Measurements from ENCODE around the gene MCC.

The MCC gene

DNA sequence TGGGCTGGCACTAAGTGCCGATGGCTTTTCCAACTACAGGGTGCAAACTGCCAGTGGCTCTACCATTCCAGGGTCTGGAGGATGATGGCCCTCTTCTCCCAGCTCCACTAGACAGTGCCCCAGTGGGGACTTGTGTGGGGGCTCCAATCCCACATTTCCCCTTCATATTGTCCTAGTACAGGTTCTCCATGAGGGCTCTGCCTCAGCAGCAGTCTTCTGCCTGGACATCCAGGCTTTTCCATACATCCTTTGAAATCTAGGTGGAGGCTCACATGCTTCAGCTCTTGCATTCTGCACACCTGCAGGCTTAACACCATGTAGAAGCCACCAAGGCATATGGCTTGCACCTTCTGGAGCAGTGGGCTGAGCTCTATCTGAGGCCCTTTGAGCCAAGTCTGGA, 123.8 kb downstream of the MCC start:
- no peak for DNase-seq (ENCODE audit: low read depth)

DNA sequence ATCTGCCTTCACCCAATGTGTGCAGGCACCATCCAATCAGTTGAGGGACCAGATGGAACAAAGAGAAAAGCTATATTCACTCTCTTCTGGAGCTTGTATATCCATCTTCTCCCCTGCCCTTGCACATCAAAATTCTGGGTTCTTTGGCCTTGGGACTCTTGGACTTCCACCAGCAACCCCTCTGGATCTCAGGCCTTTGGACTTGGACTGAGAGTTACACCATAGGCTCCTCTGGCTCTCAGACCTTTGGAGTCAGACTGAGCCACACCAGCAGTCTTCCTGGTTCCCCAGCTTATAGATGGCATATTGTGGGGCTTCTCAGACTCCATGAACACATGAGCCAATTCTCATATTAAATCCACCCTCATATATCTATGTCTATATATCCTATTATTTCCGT, 126.6 kb downstream of the MCC start:
- DNase-seq (ENCODE audit: low read depth): no peak

DNA sequence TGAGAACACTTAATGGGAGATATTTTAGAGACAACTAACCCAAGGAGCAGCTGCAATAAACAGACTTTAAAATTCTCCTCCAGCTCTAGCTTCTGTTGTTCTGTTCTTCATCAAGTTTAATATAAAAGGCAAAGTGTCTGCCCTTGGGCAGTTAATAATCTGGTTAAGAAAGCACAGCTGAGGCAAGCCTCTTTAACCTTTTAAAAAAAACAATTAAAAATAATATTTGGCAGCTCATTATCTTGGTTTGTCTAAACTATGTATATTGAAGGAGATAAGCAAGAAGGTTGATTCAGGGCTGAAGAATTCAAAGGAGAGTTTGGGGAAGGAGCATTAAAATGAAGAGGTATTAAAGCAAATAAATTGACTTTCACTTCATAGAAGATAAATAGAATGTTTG, 128.8 kb downstream of the MCC start:
- no peak for DNase-seq (ENCODE audit: low read depth)

DNA sequence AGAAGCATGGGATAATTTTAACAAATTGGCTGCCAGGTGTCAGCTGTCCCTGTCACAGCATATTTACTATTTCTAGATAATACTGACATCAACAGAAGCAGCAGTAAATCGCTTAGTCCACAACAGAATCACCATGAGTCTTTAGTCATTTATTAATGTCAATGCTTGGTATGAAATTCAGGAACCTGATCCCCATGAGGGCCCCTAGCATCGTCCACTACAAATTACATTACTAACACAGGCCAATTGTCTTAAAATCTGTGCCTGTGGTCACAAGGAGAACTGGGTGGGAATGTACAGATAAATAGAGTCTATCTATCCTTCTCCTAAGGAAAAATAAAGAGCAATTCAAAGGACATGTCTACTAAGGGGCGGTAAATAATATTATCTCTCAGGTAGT, 129.6 kb downstream of the MCC start:
- no peak for DNase-seq (ENCODE audit: low read depth)

DNA sequence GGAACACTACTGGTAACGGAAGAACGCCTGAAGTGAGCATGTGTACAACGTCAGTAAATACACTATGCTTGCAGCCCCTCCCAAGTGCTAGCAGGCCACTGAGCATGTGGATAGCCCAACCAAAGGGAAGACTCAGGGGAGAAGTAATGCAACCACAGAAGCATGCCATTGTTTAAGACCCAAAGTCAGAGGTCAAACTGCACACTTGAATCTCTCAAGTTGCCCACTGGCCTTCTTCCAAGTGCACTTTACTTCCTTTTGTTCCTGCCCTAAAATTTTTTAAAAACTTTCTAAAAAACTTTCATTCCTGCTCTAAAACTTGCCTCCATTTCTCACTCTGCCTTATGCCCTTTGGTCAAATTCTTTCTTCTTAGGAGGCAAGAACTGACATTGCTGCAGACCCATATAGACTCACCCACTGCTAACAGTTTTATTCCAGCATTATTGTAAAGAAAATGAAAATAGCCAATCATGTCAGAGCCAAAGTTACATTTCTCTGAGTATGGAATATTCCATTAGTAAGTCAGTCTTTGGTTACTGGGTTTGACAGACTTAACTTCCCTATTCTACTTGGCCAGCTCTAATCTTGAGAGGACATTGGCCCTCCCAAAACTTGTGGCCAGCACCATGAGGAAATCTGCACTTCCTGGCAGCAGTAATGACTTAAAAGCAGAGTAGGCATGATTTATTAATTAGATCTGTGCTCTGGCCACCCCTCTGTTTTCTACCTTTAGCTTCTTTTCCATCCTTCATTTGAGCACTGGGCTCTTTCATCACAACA, 130.4 kb downstream of the MCC start:
- no peak for DNase-seq (ENCODE audit: low read depth)

DNA sequence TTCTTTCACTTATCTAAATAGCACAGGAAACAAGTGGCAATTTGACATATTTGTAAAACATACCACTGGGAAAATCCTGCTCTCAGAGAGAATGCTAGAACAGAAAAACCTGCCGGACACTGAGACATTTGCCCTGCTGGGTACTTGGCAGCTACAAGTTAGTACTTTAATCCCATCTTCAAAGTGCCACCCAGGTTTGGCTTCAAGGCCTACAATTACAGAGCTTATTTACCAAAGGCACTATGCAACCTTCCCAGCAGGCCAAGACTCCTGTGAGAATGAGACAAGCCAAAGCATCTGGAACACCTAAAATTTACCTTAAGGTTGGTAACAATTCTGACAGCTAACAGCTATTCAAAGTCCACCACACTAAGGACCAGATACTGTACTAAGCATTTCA, 131.8 kb downstream of the MCC start:
- no peak for DNase-seq (ENCODE audit: low read depth)

DNA sequence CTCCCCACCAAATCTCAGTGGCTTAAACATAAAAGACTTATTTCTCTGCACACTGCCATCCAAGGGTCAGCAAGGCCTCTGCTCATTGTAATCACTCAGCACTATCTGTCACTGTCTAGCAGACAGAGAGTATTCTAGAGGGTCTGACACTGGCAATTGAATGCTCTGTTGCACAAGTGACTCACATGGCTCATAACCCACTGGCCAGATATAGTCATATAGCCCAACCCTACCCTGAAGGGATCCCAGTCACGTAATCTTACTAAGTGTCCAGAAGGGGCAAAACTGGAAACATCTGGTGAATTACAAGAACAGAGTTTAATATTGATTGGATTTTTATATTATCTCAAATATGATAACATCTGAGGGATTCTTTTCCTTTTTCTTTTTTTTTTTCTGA, 134.2 kb downstream of the MCC start:
- no peak for DNase-seq (ENCODE audit: low read depth)

DNA sequence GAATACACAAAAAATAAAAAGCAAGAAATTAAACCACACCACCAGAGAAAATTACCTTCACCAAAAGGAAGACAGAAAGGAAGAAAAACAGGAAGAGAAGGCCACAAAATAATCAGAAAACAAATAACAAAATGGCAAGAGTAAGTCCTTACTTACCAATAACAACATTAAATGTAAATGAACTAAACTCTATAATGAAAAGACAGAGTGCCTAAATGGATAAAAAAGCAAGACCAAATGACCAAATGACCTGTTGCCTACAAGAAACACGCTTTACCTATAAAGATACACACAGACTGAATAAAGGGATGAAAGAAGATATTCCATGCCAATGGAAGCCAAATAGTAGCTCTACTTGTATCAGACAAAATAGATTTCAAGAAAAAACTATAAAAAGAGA, 140.7 kb downstream of the MCC start:
- DNase-seq (ENCODE audit: low read depth): no peak

DNA sequence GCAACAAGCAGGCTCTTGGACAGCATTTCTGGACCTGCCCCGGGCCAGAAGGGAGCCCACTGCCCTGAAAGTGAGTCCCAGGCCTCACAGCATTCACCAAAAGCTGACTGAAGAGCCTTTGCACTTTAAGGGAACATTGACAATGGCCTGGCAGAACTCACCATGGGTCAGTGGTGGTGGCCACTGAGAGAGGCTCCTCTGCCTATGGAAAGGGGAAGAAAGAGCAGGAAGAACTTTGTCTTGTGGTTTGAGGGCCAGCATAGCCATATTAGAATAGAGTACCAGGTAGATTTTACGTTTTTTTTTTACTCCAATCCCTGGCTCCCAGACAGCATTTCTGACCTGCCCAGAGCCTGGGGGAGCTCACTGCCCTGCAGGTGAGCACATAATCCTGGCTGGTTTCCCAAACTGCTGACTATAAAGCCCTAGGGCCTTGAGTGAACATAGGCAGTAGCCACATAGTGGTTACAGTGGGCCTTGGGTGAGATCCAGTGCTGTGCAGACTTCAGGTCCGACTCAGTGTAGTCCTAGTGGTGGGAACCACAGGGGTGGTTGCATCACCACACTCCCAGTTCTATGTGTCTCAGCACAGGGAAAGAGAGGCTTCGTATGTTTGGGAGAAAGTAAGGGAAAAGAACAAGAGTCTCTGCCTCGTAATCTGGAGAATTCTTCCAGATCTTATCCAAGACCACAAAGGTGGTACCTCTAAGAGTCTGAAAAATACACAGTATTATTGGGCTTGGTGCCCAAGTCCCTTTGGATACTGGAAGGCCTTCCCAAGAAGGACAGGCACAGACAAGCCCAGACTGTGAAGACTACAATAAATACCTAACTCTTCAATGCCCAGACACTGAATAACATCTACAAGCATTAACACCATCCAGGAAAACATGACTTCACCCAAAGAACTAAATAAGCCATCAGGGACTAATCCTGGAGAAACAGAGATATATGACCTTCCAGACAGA, 143.0 kb downstream of the MCC start:
- DNase-seq (ENCODE audit: low read depth): no peak

DNA sequence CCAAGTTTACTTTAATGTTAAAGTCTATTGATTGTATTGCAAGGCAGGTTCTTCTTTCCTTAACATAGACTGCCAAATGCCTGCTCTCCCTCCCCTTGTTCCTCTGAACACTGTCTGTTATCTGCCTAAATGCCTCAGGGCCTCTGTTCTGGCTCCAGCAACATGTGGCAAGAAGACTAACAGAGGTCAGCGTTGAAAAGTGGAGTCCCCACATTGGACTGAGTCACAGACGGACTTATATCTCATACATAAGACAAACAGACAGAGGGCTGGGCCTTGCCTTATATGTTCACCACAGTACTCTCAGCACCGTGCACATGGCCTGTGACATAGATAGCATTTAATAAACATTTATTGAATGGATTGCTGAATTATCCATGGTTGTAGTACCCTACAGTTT, 144.9 kb downstream of the MCC start:
- no peak for DNase-seq (ENCODE audit: low read depth)

DNA sequence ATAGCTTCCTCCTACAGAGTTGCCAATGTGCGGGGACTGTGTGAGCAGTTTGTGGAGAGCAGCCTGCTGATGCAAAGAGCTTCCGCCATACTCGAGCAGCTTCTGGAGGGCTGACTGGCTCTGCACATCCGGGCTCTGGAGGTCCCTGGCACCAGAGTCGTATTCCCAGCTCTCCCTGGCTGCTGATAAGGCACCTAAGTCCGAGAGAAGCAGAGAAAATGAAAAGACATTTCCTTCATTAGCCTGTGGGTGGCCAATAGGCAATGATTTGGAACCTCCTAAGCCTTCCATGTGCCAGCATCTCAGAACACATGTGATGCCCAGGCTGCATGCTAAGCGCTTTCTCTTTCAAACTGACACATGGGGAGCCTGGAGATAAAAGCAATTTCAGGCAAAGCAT, 147.7 kb downstream of the MCC start:
- no peak for DNase-seq (ENCODE audit: low read depth)

DNA sequence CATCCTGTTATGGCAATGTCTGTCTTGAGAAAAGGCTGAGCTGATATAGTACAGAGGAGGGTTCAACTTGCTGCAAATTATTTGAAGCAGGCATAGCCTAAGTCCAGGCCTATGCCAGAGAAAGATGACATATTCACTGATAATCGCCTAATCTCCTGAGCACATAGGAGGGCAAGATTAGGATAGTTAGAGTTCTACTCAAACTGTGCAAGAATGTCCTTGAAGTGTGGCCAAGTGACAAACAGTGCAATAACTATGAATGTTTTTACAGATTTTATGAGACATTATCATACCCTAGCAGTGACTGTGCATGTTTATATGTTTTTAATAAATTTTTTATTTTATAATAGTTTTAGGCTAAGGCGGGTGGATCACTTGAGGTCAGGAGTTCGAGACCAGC, 149.6 kb downstream of the MCC start:
- DNase-seq (ENCODE audit: low read depth): no peak

DNA sequence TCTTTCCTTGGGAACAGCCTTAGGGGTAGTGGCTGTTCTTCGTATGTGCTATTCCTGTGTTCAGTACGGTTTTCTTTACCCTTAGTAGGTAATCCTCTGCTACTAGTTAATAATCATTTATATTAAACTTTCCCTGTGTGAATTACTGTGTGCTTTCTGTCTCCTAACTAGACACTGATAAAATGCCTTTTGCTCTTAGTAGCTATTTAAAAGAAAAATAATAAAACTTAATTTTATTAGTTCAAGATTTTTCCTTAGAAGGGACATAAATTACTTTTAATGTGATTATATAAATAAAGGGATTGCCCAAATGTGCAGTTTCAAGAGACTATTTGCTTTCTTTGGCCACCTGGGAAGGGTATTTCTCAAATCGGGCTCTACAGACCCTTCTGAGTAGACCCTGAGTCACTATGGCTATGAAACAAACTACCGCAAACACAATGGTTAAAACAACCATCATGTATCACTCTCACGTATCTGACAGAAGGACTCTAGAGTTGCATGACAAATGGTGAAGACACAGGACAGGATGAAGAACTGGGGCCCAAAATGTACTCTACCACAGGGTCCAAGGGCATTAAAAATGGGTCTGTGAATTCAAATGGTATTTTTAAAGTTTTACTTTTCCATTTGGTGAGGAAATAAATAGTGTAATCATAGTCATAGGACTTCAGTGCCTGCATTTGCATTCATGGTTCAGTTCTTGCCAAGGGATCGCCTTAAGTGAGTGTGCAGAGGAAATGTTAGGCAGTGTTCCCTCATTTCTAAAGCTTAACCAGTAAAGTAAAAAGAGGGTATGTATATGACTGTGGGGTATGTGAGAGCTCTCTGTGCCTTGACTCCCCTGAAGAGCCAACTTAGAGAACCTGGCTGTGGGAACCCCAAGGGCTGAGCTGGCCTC, 150.5 kb downstream of the MCC start:
- no peak for DNase-seq (ENCODE audit: low read depth)

DNA sequence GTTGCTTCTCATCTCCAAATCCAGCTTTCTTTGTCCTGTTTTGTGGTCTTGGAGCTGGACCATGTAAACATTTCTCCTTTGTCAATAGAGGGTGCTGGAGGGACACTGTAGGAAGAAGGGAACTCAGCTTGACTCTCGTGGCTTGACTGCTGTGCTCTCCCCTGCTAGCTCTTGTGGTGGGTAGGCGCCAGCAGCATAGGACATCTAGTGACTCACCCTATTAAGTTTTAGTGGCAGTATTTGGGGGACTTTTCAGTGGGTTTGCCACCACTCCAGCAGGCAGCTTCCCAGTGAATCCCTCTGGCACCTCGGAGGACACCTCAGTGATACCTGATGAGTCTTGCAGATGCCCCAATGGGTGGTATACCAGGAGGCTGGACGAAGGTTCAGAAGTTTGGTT, 151.3 kb downstream of the MCC start:
- DNase-seq (ENCODE audit: low read depth): no peak

DNA sequence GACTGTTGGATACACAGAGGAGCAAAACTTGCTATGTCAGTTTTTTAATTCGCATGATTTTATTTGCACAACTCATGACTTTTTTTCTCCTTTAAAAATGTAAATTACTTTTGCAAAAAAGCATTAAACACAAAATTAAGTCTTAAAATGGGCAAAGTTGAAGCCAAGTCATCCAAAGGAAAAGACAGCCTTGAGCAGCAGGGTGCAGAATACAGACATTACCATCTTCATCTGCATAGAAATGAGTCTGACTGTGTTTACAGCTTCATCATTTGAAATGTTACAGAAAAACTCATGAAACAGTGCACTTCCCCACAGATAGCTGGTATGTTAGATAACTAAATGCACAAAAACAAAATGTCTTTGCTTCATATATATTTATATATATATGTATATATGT, 154.8 kb downstream of the MCC start:
- no peak for DNase-seq (ENCODE audit: low read depth)

DNA sequence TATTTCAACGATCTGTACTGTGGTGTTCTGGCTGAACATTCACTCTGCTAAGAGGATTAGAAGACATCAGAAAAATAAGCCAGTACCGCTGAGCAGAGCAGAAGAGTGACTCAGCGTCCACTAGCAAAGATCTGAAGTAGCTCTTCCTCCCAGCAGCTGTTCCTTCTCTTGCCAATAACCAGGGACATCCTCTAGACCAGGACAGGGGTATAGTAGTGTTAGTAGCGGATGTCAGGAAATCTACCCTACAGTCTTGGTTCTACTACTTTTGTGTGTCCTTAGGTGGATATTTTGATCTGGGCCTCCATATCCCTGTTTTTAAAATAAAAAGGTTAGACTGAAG, 157.1 kb downstream of the MCC start:
- DNase-seq (ENCODE audit: low read depth): no peak

DNA sequence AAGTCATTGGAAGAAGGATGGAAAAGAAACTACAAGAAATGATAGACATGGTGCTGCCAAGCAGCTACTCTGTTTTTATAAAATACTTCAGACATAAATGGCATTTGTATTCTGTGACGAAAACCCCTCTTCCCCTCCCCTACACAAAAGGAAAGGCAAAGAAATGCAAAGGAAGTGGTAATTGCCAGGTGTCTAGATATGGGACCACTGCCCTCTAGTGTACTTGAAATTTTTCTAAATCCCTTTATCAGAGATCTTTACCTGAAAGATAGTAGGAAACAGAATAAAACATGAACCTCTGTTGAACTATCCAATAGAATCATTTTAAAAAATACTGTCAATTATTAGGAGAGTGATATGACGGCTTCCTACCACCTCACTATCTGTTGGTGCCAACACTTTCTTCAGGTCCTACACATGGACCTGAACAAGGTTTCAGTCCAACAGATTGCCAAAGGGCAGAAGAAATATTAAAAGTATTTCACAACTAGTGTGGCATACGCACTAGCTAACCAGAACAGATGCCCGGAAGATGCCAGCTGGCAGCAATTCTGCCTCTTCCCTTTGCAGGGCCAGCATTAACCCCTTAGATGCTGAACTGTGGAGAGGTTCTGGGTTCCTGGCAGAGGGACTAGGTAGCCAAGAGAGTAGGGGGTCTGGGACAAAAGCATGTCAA, 157.6 kb downstream of the MCC start:
- DNase-seq (ENCODE audit: low read depth): no peak

DNA sequence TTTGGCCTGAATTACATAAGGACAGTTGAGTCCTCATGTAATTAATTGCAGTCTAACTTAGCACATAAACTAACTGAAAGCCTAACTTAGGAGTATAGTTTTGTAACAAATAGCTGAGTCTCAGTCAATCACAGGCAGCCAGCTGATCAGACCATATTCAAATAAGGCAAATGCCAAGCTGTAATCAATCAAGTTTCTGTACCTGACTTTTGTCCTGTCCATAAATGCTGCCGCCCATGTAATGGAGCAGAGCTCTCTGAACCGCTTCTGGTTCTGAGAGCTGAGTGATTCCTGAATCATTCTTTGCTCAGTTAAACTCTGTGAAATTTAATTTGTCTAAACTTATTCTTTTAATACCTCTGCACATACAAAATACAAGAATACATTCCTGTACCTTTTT, 158.3 kb downstream of the MCC start:
- no peak for DNase-seq (ENCODE audit: low read depth)

DNA sequence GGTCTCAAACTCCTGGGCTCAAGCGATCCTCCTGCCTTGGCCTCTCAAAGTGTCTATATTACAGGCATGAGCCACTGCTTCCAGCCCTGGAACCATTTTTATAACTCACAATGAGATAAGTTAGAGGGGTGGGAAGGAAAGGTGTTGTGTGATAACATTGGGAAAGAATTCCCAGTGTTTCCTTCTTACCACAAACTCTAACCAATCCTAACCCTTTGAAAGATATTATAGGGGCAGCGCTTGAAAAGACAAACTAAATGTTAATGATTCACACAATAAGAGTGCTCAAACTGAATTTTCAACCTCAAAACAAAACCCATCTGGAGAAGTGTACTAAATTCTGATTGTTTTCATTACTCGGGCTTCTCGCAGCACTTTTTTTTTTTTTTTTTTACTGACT, 163.2 kb downstream of the MCC start:
- DNase-seq (ENCODE audit: low read depth): no peak

DNA sequence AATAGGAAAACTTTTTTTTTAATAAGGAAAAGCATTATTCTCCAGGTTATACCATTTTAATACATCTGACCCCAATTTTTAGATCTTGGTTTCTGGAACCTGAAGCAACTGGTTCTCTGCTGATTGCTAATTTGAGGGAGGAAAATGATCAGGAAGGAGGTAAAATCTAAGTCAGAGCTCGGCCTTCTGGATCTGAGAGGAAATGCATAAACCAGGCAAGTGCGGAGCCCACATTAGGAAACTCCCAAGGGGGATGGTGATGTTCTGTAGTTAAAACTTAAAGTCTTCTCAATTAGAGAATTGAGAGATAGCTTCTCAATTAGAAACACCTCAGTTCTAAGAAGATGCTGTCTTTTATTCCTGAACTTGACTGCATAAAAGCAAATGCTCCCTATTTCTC, 167.0 kb downstream of the MCC start:
- DNase-seq (ENCODE audit: low read depth): no peak

DNA sequence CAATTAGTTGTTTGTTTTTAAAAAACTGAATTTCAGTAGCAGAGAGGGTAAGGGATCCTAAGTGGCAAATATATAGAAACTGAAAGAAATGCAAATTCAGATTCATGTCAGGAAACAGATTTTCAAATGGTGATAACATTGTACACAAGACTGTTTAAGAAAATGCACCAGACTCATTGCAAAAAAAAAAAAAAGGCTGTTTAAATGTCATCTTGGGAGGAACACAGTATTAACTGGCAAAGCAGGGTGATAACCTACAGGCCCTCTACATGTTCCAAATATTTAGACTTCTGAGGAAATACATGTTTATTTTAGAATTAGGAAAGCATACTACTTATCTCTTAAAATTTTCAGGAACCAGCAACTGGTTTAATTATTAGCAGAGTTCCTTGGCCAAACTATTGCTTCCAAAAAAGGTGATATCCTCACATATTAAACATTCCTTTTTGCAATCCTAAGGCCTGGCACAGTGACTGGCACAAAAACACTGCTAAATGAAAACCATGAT, 167.9 kb downstream of the MCC start:
- no peak for DNase-seq (ENCODE audit: low read depth)
